ENCODE data around the gene GOLGA6L10. TPM values are rescaled to one million over a fixed set of nuclear protein-coding genes. Genes with fewer than 3 reads are reported as not detected.

GOLGA6L10 gene
- total RNA-seq, 4 donors from 2014 or later, result 0.16 to 1.5 (median 0.45) TPM

GRCh38 chr15:82297546-82297945, 51.7 kb downstream of the GOLGA6L10 start:
- TF ChIP-seq, protein P1, sequence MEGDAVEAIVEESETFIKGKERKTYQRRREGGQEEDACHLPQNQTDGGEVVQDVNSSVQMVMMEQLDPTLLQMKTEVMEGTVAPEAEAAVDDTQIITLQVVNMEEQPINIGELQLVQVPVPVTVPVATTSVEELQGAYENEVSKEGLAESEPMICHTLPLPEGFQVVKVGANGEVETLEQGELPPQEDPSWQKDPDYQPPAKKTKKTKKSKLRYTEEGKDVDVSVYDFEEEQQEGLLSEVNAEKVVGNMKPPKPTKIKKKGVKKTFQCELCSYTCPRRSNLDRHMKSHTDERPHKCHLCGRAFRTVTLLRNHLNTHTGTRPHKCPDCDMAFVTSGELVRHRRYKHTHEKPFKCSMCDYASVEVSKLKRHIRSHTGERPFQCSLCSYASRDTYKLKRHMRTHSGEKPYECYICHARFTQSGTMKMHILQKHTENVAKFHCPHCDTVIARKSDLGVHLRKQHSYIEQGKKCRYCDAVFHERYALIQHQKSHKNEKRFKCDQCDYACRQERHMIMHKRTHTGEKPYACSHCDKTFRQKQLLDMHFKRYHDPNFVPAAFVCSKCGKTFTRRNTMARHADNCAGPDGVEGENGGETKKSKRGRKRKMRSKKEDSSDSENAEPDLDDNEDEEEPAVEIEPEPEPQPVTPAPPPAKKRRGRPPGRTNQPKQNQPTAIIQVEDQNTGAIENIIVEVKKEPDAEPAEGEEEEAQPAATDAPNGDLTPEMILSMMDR (IDR thresholded peaks at IDR 0.05; ENCODE audit: low read depth), result no peak

- TF ChIP-seq, protein P1 (IDR thresholded peaks at IDR 0.05; ENCODE audit: low read depth), result no peak
Measured at GRCh38 chr15:82294061-82294690, 55.1 kb downstream of the GOLGA6L10 start.

DNA sequence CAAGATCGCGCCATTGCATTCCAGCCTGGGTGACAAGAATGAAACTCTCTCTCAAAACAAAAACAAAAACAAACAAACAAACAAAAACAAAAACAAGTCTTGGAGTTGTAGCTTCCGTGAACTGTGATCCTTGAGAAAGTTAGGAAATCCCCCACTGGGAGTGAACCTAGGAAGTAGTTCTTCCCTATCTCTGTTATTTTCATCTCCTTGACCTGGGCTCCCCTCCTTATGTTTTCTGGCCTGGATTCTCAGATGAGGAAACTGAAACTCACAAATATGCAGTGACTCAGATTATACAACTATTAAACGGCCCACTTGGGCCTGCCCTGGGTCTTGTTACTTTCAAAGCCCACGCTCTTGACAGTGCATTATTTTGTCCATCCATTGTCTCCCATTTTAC, 57.0 kb downstream of the GOLGA6L10 start:
- TF ChIP-seq, protein P1 (IDR thresholded peaks at IDR 0.05; ENCODE audit: low read depth), result no peak

Other genes with a start within 250 kb of the GOLGA6L10 start
- gene EFL1, start 86.7 kb downstream of the GOLGA6L10 start, total RNA-seq, result 10 to 100 TPM; 12.2 to 21.1 (median 16.6) TPM
- 1 to 10 TPM in 1 of 4 donors, under 1 TPM in 2, not detected in 1; 0.22 to 5.2 (median 0.68) TPM for gene SAXO2, start 86.7 kb downstream of the GOLGA6L10 start, total RNA-seq
- gene GOLGA6L9, start 80.3 kb upstream of the GOLGA6L10 start, total RNA-seq, result 1 to 10 TPM; 1.0 to 2.3 (median 1.2) TPM
- 1,000 to 10,000 TPM; 1,530 to 3,175 (median 2,057) TPM for gene RPS17, start 191.0 kb upstream of the GOLGA6L10 start, total RNA-seq

Measured in subcutaneous adipose tissue (tissue), 4 donors.